ENCODE results near the gene HDAC1. TPM values are rescaled to one million over a fixed set of nuclear protein-coding genes. Genes with fewer than 3 reads are reported as not detected.
A peak's percentile ranks its signal among the peaks of the same experiment; 100 is the strongest.

The HDAC1 gene
- total and polyA plus RNA-seq, 2 of the 13 experiments (the other 11 are each of a cell fraction or from before 2014, with no cell fraction given): 93.5 to 189 TPM

DNA sequence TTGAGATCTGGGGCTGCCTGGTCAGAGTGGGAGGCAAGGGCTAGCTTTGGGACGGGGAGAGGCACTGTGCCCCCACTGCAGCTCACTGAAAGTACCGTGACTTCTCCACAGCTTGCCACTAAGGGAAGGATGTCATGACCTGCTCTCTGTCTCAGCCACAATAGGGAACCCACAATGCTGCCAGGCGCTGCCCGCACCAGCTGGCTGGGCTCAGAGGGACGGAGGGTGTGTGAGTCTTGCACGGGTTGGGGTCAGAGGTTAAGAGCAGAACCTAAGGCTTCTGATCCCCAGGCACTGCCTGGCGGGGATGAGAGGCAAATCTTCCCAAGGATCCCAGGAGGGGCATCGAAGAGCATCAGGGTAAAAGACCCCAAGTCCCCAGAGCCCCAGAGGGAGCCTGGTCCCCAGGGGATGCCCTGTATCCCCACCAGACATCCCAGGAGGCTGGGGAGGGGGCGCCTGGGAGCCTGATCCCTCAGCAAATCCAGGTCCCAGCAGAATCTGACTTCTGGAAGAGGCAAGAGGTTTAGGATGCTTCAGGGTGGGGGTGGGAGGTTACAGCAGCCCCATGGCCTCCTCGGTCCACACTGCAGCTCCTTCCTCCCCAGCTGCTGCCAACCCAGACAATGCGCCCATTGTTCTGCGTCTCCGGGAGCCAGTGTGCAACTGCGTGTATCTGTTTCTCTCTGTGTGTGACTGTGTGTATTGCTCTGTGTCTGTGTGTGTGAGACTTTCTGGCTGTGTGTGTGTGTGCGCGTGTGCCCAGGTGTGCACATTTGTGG, 46.2 kb downstream of the HDAC1 start (continued):
- TF ChIP-seq GABPA (IDR thresholded peaks at IDR 0.05; ENCODE audit: low read depth, low read length): no peak
- TF ChIP-seq GABPA (CRISPR knock-in tag; IDR thresholded peaks at IDR 0.05; ENCODE audit: low read depth): no peak
- TF ChIP-seq TBP (CRISPR knock-in tag; IDR thresholded peaks at IDR 0.05): no peak
- TF ChIP-seq, protein P1, sequence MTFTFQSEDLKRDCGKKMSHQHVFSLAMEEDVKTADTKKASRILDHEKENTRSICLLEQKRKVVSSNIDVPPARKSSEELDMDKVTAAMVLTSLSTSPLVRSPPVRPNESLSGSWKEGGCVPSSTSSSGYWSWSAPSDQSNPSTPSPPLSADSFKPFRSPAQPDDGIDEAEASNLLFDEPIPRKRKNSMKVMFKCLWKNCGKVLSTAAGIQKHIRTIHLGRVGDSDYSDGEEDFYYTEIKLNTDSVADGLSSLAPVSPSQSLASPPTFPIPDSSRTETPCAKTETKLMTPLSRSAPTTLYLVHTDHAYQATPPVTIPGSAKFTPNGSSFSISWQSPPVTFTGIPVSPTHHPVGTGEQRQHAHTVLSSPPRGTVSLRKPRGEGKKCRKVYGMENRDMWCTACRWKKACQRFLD (CRISPR knock-in tag; IDR thresholded peaks at IDR 0.05; ENCODE audit: borderline replicate concordance): no peak
- TF ChIP-seq, protein P2, sequence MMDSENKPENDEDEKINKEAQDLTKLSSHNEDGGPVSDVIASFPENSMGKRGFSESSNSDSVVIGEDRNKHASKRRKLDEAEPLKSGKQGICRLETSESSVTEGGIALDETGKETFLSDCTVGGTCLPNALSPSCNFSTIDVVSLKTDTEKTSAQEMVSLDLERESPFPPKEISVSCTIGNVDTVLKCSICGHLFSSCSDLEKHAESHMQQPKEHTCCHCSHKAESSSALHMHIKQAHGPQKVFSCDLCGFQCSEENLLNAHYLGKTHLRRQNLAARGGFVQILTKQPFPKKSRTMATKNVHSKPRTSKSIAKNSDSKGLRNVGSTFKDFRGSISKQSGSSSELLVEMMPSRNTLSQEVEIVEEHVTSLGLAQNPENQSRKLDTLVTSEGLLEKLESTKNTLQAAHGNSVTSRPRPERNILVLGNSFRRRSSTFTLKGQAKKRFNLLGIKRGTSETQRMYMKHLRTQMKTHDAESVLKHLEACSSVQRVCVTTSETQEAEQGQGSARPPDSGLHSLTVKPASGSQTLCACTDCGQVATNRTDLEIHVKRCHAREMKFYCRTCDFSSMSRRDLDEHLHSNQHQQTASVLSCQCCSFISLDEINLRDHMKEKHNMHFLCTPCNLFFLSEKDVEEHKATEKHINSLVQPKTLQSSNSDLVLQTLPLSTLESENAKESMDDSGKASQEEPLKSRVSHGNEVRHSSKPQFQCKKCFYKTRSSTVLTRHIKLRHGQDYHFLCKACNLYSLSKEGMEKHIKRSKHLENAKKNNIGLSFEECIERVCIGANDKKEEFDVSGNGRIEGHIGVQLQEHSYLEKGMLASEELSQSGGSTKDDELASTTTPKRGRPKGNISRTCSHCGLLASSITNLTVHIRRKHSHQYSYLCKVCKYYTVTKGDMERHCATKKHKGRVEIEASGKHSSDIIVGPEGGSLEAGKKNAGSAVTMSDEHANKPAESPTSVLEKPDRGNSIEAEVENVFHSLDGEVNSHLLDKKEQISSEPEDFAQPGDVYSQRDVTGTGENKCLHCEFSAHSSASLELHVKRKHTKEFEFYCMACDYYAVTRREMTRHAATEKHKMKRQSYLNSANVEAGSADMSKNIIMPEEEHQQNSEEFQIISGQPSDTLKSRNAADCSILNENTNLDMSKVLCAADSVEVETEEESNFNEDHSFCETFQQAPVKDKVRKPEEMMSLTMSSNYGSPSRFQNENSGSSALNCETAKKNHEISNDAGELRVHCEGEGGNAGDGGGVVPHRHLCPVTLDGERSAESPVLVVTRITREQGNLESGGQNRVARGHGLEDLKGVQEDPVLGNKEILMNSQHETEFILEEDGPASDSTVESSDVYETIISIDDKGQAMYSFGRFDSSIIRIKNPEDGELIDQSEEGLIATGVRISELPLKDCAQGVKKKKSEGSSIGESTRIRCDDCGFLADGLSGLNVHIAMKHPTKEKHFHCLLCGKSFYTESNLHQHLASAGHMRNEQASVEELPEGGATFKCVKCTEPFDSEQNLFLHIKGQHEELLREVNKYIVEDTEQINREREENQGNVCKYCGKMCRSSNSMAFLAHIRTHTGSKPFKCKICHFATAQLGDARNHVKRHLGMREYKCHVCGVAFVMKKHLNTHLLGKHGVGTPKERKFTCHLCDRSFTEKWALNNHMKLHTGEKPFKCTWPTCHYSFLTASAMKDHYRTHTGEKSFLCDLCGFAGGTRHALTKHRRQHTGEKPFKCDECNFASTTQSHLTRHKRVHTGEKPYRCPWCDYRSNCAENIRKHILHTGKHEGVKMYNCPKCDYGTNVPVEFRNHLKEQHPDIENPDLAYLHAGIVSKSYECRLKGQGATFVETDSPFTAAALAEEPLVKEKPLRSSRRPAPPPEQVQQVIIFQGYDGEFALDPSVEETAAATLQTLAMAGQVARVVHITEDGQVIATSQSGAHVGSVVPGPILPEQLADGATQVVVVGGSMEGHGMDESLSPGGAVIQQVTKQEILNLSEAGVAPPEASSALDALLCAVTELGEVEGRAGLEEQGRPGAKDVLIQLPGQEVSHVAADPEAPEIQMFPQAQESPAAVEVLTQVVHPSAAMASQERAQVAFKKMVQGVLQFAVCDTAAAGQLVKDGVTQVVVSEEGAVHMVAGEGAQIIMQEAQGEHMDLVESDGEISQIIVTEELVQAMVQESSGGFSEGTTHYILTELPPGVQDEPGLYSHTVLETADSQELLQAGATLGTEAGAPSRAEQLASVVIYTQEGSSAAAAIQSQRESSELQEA (CRISPR knock-in tag; IDR thresholded peaks at IDR 0.05; ENCODE audit: not compliant biosample characterization): no peak
- TF ChIP-seq RBM39 (IDR thresholded peaks at IDR 0.05; ENCODE audit: low read depth, low read length, poor library complexity, severe bottlenecking): peak; percentile 32
- no peak for TF ChIP-seq DMAP1 (CRISPR knock-in tag; IDR thresholded peaks at IDR 0.05)
- TF ChIP-seq KDM5B (CRISPR knock-in tag; IDR thresholded peaks at IDR 0.05; ENCODE audit: borderline replicate concordance): 0 out of 2 replicates have a peak, but pooled peaks have one; percentile 36
- TF ChIP-seq ZNF543 (CRISPR knock-in tag; IDR thresholded peaks at IDR 0.05): no peak
- TF ChIP-seq ZNF660 (CRISPR knock-in tag; IDR thresholded peaks at IDR 0.05; ENCODE audit: borderline replicate concordance, low read depth): no peak
- TF ChIP-seq NAIF1 (CRISPR knock-in tag; IDR thresholded peaks at IDR 0.05; ENCODE audit: borderline replicate concordance): no peak
- 0 out of 2 replicates have a peak, but pooled peaks have one; percentile 15 for TF ChIP-seq RARA (CRISPR knock-in tag; IDR thresholded peaks at IDR 0.05)
- no peak for TF ChIP-seq MEIS2 (CRISPR knock-in tag; IDR thresholded peaks at IDR 0.05)
- no peak for TF ChIP-seq CHD2 (IDR thresholded peaks at IDR 0.05; ENCODE audit: low read depth, low read length)
- TF ChIP-seq SIX1 (CRISPR knock-in tag; IDR thresholded peaks at IDR 0.05; ENCODE audit: borderline replicate concordance): no peak
- TF ChIP-seq, protein P3, sequence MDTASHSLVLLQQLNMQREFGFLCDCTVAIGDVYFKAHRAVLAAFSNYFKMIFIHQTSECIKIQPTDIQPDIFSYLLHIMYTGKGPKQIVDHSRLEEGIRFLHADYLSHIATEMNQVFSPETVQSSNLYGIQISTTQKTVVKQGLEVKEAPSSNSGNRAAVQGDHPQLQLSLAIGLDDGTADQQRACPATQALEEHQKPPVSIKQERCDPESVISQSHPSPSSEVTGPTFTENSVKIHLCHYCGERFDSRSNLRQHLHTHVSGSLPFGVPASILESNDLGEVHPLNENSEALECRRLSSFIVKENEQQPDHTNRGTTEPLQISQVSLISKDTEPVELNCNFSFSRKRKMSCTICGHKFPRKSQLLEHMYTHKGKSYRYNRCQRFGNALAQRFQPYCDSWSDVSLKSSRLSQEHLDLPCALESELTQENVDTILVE (CRISPR knock-in tag; IDR thresholded peaks at IDR 0.05): no peak
- no peak for TF ChIP-seq ZNF329 (CRISPR knock-in tag; IDR thresholded peaks at IDR 0.05; ENCODE audit: low read depth)
- TF ChIP-seq SOX13 (IDR thresholded peaks at IDR 0.05): no peak
- peak in 1 of 2 experiments; percentile 89; a peak in 2 of 4 replicates for TF ChIP-seq SOX13 (CRISPR knock-in tag; conservative IDR thresholded peaks at IDR 0.05 in 1 of 2, IDR thresholded peaks at IDR 0.05 in 1 of 2)
- 0 out of 2 replicates have a peak, but pooled peaks have one; percentile 24 for TF ChIP-seq ZNF747 (CRISPR knock-in tag; IDR thresholded peaks at IDR 0.05; ENCODE audit: borderline replicate concordance)

Measured in HepG2 (cell line).